Measurements from ENCODE around the gene TFB2M.
"Not testable (repeated sequence)": the region's sequence is repeated elsewhere in the genome, so short reads cannot be mapped to it uniquely, and the experiment has no call there.

The TFB2M gene

GRCh38 chr1:246582301-246583055, 16.4 kb upstream of the TFB2M start:
- no peak for DNase-seq (ENCODE audit: low spot score)

GRCh38 chr1:246580497-246581370, 14.7 kb upstream of the TFB2M start:
- DNase-seq (ENCODE audit: low spot score) = no peak

GRCh38 chr1:246579818-246580217, 13.8 kb upstream of the TFB2M start:
- peak; percentile 38 for DNase-seq (ENCODE audit: low spot score)

- DNase-seq (ENCODE audit: low spot score) = no peak
Measured at GRCh38 chr1:246577720-246578106, 11.7 kb upstream of the TFB2M start.

GRCh38 chr1:246577082-246577719, 11.1 kb upstream of the TFB2M start:
- DNase-seq (ENCODE audit: low spot score) = no peak

- DNase-seq (ENCODE audit: low spot score) = no peak
Measured at GRCh38 chr1:246576709-246577032, 10.6 kb upstream of the TFB2M start.

- no peak for DNase-seq (ENCODE audit: low spot score)
Measured at GRCh38 chr1:246573491-246573890, 7.4 kb upstream of the TFB2M start.

GRCh38 chr1:246572785-246573184, 6.7 kb upstream of the TFB2M start:
- DNase-seq (ENCODE audit: low spot score) = no peak

- no peak for DNase-seq (ENCODE audit: low spot score)
Measured at GRCh38 chr1:246571953-246572352, 5.9 kb upstream of the TFB2M start.

- peak; percentile 36 for DNase-seq (ENCODE audit: low spot score)
Measured at GRCh38 chr1:246571309-246571708, 5.2 kb upstream of the TFB2M start.

- no peak for DNase-seq (ENCODE audit: low spot score)
Measured at GRCh38 chr1:246569248-246570238, 3.5 kb upstream of the TFB2M start.

- DNase-seq (ENCODE audit: low spot score) = no peak
Measured at GRCh38 chr1:246567646-246568235, 1.7 kb upstream of the TFB2M start.

GRCh38 chr1:246566813-246567645, 968 bp upstream of the TFB2M start:
- DNase-seq (ENCODE audit: low spot score) = peak; percentile 58

GRCh38 chr1:246565751-246566127, 322 bp downstream of the TFB2M start:
- DNase-seq (ENCODE audit: low spot score) = no peak

- no peak for DNase-seq (ENCODE audit: low spot score)
Measured at GRCh38 chr1:246564839-246565750, 966 bp downstream of the TFB2M start.

- DNase-seq (ENCODE audit: low spot score) = not testable (repeated sequence)
Measured at GRCh38 chr1:246560833-246561232, 5.2 kb downstream of the TFB2M start.

- DNase-seq (ENCODE audit: low spot score) = no peak
Measured at GRCh38 chr1:246559310-246559709, 6.8 kb downstream of the TFB2M start.

- no peak for DNase-seq (ENCODE audit: low spot score)
Measured at GRCh38 chr1:246558041-246558440, 8.0 kb downstream of the TFB2M start.

GRCh38 chr1:246554201-246554600, 11.9 kb downstream of the TFB2M start:
- no peak for DNase-seq (ENCODE audit: low spot score)
